GM10266 (cell line): ENCODE measurements around the gene SLC10A6.

Experiments used
- DNase-seq: peaks from one replicate; pipeline ENCODE4 v3.0.0; 2012; ENCODE audit errors: extremely low spot score
- TF ChIP-seq, protein P1 (sequence below): IDR thresholded peaks from 2 replicates; pipeline ENCODE4 v1.5.1; 2012; ENCODE audit warnings: mild to moderate bottlenecking, low read depth; ENCODE audit not compliant: control insufficient read depth, insufficient read depth; ENCODE audit errors: missing control alignments

The SLC10A6 gene

DNA sequence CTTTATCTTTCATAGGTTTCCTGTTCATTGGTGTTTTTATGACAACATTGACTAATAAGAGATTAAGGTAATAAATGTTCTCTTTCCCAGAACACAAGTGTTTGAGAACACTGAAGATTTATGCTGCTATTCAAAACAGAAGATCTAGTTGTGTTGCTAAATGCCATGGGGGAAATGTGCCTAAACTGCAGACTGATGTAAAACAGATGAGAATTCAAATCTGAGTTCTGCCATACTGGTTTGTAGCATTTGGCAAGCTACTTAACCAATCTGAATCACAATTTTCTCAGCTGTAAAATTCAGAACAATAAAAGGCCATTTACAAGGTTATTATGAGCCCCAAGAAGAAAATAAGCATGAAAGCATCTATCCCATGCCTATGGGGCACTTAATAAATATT, 2.3 kb downstream of the SLC10A6 start:
- no peak for DNase-seq
- TF ChIP-seq, protein P1, sequence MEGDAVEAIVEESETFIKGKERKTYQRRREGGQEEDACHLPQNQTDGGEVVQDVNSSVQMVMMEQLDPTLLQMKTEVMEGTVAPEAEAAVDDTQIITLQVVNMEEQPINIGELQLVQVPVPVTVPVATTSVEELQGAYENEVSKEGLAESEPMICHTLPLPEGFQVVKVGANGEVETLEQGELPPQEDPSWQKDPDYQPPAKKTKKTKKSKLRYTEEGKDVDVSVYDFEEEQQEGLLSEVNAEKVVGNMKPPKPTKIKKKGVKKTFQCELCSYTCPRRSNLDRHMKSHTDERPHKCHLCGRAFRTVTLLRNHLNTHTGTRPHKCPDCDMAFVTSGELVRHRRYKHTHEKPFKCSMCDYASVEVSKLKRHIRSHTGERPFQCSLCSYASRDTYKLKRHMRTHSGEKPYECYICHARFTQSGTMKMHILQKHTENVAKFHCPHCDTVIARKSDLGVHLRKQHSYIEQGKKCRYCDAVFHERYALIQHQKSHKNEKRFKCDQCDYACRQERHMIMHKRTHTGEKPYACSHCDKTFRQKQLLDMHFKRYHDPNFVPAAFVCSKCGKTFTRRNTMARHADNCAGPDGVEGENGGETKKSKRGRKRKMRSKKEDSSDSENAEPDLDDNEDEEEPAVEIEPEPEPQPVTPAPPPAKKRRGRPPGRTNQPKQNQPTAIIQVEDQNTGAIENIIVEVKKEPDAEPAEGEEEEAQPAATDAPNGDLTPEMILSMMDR = no peak

DNA sequence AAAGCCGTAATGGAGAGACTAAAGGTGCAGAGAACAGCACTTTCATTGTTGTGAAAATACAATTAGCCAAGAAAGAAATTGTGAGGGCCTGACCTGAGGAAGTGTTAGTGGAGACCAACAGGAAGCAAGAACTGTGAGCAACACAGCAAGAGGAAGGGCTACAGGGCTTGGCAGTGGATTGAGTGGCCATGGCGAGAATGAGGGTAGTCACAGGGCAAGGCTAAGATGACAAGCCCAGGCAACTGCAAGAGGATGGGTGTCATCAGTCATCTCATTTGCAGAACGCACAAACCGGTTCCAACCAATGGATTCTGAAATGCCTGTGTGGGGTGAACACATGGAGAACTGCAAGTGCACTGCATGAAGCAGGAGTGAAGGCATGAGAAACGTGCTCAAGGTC, 3.6 kb downstream of the SLC10A6 start:
- DNase-seq = no peak
- TF ChIP-seq, protein P1 = no peak

DNA sequence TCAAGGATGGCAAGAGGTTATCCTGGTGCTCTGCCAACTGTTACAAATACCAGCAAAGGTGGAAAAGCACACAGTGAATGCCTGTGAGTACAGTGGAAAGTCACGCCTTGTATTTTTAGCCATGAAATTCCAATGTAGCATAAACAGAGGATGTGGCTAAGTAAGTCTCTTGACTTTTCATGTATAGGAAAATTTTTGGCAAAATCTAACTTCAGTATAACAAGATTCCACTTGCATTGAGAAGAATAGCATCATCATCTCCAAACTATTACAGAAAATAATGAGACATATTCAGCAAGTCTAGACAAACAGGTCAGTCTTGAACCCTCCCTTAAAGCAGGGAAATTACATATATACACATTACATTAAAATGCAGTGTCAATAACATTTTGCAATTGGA, 7.9 kb downstream of the SLC10A6 start:
- DNase-seq = no peak
- TF ChIP-seq, protein P1 = no peak

DNA sequence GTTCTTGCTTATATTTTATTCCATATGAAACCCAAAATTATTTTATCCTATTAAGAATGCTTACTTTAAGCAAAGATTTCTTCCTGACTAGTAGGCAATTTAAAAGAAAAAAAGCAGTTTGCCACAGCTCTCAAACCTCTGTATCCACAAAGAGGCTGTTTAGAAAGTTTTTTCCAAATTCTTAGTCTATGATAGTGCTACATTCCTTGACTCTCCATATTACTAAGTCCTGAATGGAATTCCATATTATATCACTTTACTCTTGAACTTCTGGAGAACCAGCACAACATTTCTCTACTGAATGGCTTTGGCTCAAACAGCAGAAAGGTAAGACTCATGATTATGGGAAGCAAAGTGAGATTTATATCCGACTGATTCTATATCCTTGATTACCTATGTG, 8.3 kb downstream of the SLC10A6 start:
- TF ChIP-seq, protein P1 = no peak
- no peak for DNase-seq

DNA sequence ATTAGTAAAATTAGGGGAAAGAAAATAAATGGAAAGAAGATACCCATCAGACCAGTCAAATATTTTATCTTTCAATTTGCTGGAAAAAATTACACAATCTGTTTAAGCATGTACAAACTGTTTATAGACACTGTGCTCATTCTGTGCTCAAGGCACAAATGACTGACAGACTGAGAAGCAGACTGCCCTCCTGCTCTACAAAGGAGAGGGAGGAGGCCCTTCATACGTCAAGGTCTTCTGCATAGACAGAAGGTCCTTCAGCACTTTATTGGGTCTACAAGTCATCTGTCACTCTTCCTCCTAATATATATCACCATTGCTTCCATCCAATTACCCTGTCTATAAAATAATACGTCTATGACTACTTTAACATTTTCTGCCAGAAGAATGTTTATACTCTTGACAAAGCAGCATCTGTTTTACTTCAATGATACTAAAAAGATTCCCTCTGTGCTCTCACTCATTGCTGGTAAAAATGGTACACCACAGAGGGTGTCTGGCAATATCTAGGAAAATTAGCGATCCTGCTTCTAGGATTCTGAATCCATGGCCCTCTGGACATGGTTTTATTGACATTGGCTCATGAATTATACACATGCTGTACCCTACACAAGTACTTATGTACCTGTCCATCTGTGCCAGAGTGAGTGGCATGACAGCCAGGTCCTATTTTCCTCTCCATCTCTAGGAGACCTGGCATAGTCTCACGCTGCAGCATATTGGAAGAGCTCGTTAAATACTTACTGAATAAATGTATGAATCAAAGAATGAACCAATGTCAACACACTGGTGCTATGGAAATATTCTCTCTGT, 11.3 kb downstream of the SLC10A6 start:
- no peak for DNase-seq
- TF ChIP-seq, protein P1 = no peak

DNA sequence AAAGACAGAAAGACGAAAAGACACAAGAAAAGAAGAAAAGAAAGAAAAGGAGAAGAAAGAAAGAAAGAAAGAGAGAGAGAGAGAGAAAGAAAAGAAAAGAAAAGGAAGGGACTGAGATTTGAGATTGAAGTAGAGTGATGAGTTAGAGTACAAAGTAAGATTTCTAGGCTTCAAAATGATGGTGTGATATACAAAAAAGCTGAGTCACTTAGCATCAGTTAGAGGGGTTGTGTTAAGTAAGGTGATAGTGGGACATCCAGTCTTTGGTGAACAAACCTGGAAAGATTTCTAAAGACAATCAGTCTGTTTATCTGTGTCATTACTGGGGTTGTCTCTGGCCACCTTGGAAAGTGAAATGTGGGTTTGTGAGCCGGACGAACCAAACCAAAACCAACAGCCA, 13.5 kb downstream of the SLC10A6 start:
- TF ChIP-seq, protein P1 = no peak
- DNase-seq = no peak

DNA sequence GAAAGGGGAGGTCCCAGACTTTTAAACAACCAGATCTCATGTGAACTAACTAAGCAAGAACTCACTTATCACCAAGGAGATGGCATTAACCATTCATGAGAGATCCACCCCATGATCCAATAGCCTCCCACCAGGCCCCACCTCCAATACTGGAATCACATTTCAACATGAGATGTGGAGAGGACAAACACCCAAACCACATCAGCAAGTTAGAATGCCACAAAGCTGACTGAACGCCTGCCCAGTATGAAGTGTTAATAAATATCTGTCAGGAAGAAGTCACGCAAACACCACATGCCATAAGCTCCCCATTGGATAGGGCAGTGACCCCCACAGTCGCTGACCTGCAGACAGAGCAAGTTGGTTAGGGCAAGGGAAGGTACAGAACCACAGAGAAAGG, 14.3 kb downstream of the SLC10A6 start:
- TF ChIP-seq, protein P1 = no peak
- DNase-seq = no peak
